AG04450 (cell line): ENCODE results near the gene PRPF19. TPM values are rescaled to one million over a fixed set of nuclear protein-coding genes. Genes with fewer than 3 reads are reported as not detected.

ENCODE experiments used
- CTCF ChIA-PET: fragments of 300-600, 350-600 bp; formaldehyde crosslinking; extraction: SDS; loops from one replicate; lab custom pipeline; 2022; ENCODE audit warnings: antibody characterized with exemption, inconsistent platforms; lab: Charles Lee
- POLR2A ChIA-PET: fragments of 350-600 bp; formaldehyde crosslinking; extraction: SDS; loops from one replicate; lab custom pipeline; 2021; ENCODE audit warnings: antibody characterized with exemption, inconsistent platforms; lab: Yijun Ruan, JAX
- DNase-seq: peaks from one replicate; pipeline ENCODE4 v3.0.0-alpha.2; 2011; ENCODE audit warnings: low read depth, low spot score
- H3K27ac ChIP-seq: one replicate; pipeline ENCODE4 v1.5.1; 2012; ENCODE audit warnings: low read depth, low read length, control low read depth
- H3K27me3 ChIP-seq: one replicate; pipeline ENCODE4 v1.6.0; 2012; ENCODE audit warnings: low read length; ENCODE audit not compliant: control insufficient read depth, insufficient read depth
- H3K4me3 ChIP-seq: 2 replicates; pipeline ENCODE4 v1.5.1; 2011; ENCODE audit warnings: mild to moderate bottlenecking, low read depth, low read length, control low read depth
- H3K9me3 ChIP-seq: 2 replicates; pipeline ENCODE4 v1.5.1; 2012; ENCODE audit warnings: low read length; ENCODE audit not compliant: control insufficient read depth, insufficient read depth
- CTCF ChIP-seq: IDR thresholded peaks from 2 replicates; pipeline ENCODE4 v1.5.1; 2011; ENCODE audit warnings: low read depth, low read length, control low read depth, inconsistent platforms
- polyA plus RNA-seq: library from polyadenylated mRNA; depleted of rRNA; stranded (reverse); fragments of >200 nt; gene quantifications from 2 replicates; pipeline ENCODE4 v1.2.3, GENCODE V29; 2011

The PRPF19 gene
- polyA plus RNA-seq, 1 experiment: 25.1 TPM

GRCh38 chr11:60927600-60927999, 21.2 kb upstream of the PRPF19 start:
- no peaks in the 10 kb centered on the region; the same call in 1 of the 2 replicates for H3K9me3 ChIP-seq
- H3K27ac ChIP-seq: peak overlapping the region; percentile 21
- ChIA-PET CTCF (interaction anchor here (1.0 to 1.6 kb wide), 3 partner anchors 13 to 96 kb away, joined by 3 to 4 read pairs (median 4); no protein-coding TSS in a partner anchor), POLR2A (no interaction called here)
- no peak overlapping the region for H3K4me3 ChIP-seq
- no peak for DNase-seq
- no peaks in the 10 kb centered on the region for H3K27me3 ChIP-seq
- no peak for TF ChIP-seq CTCF

- ChIA-PET CTCF (interaction anchor here (1.6 kb wide), 1 partner anchor 96 kb away, joined by 3 read pairs; no protein-coding TSS in a partner anchor), POLR2A (interaction anchor here (0.8 kb wide), 1 partner anchor 12 kb away, joined by 3 read pairs; no protein-coding TSS in a partner anchor)
- Histone ChIP-seq H3K27ac (no peak overlapping the region), H3K4me3 (no peak overlapping the region), H3K9me3 (no peaks in the 10 kb centered on the region; the same call in 1 of the 2 replicates), H3K27me3 (no peaks in the 10 kb centered on the region)
- no peak for DNase-seq
- TF ChIP-seq CTCF: no peak
Observed at GRCh38 chr11:60927061-60927592, 20.7 kb upstream of the PRPF19 start.

DNA sequence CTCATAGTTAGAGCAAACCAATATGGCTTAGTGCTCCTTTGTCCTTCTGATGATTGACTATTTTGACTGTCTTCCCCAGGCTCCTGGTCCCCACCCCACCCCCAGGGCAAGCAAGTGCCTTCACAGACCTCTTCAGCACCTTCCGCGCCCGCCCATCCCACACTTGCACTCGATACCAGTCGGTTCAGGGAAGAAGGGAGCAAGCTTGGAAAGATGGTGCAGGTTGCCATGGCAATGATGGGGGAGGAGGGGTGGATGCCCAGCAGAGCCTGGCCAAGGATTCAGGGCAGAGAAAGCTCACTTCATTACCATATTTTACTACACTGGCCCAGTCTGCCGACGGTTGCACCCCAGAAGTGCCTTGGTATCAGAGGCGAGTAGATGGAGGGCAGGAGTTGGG, 20.1 kb upstream of the PRPF19 start:
- Histone ChIP-seq H3K4me3 (no peak overlapping the region), H3K27me3 (no peaks in the 10 kb centered on the region), H3K9me3 (no peaks in the 10 kb centered on the region; the same call in 1 of the 2 replicates), H3K27ac (no peak overlapping the region)
- CTCF ChIA-PET: interaction anchor here (1.6 kb wide), 1 partner anchor 95 kb away, joined by 3 read pairs; no protein-coding TSS in a partner anchor
- DNase-seq: no peak
- POLR2A ChIA-PET: interaction anchor here (0.8 kb wide), 1 partner anchor 11 kb away, joined by 3 read pairs; no protein-coding TSS in a partner anchor
- TF ChIP-seq CTCF: no peak

- H3K9me3 ChIP-seq: no peaks in the 10 kb centered on the region; the same call in 1 of the 2 replicates
- POLR2A ChIA-PET: interaction anchor here (0.6 kb wide), 2 partner anchors 14 to 52 kb away, joined by 3 read pairs; no protein-coding TSS in a partner anchor
- H3K27me3 ChIP-seq: no peaks in the 10 kb centered on the region
- peak overlapping the region; percentile 52 for H3K27ac ChIP-seq
- 0 out of 2 replicates have a peak, but pooled peaks have one; percentile 12 for TF ChIP-seq CTCF
- peak overlapping the region; percentile 79 for H3K4me3 ChIP-seq
- DNase-seq: peak; percentile 29
- CTCF ChIA-PET: interaction anchor here (1.6 kb wide), 1 partner anchor 94 kb away, joined by 3 read pairs; no protein-coding TSS in a partner anchor
Observed at GRCh38 chr11:60925868-60926267, 19.5 kb upstream of the PRPF19 start.
